ENCODE measurements around the gene TCF3.

Gene TCF3

DNA sequence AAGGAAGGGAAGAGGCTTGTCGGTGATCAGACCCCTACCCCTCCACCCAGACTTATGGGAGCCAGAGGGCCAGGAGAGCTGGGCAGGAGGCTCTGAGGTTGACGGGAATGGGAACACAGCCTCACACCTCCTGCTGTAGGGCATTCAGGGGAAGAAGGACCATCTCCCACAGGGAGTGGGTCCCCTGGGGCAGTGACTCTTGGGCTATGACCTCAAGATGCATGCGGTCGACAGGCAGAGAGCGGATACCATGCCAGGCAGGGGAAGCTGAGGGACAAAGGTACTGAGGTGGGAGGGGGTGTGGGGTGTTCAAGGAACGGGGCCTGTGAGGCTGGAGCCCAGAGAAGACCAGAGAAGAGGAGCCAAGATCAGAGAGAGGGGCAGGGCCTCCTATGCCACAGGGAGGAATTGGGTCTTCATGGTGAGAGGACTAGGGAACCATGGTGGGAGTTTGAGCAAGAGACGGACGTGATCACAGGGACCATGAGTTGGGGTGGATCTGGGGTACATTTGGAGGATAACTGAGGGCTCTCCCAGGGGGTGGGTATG lies 4.6 kb upstream of the TCF3 start:
- in situ Hi-C loops (cut with MboI; ENCODE audit: low pct_unique_long_range_greater_than_20kb, low sequenced_read_pairs, unreplicated experiment): no loop called here
- DNase-seq (ENCODE audit: low spot score): no peak
- TF ChIP-seq, protein P1, sequence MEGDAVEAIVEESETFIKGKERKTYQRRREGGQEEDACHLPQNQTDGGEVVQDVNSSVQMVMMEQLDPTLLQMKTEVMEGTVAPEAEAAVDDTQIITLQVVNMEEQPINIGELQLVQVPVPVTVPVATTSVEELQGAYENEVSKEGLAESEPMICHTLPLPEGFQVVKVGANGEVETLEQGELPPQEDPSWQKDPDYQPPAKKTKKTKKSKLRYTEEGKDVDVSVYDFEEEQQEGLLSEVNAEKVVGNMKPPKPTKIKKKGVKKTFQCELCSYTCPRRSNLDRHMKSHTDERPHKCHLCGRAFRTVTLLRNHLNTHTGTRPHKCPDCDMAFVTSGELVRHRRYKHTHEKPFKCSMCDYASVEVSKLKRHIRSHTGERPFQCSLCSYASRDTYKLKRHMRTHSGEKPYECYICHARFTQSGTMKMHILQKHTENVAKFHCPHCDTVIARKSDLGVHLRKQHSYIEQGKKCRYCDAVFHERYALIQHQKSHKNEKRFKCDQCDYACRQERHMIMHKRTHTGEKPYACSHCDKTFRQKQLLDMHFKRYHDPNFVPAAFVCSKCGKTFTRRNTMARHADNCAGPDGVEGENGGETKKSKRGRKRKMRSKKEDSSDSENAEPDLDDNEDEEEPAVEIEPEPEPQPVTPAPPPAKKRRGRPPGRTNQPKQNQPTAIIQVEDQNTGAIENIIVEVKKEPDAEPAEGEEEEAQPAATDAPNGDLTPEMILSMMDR (IDR thresholded peaks at IDR 0.05; ENCODE audit: extremely low read depth, insufficient read depth, missing control alignments): no peak

DNA sequence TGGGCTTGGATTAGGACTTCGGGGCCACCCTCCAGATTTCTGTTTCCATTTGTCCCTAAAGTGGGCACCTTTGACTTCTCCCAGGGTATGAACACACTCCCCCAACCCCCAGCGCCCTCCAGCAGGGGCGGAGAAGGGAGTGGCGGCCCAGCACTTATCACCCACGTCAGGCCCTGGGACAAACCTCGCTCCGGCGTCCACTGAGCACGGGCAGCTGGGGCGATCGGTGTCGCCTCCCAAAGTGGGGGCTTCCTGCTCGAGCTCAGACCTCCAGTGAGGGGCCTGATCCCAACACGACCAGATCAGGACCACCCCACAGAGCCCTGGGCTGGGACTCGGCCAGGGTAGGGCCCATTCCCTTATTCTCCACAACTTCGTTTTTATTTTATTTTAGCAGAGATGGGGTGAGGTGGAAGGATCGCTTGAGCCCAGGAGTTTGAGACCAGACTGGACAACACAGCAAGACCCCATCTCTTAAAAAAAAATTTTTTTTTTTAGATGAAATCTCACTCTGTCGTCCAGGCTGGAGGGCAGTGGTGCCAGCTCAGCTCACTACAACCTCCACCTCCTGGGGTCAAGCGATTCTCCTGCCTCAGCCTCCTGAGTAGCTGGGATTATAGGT lies 3.7 kb upstream of the TCF3 start:
- TF ChIP-seq, protein P1 (IDR thresholded peaks at IDR 0.05; ENCODE audit: extremely low read depth, insufficient read depth, missing control alignments): no peak
- no peak for DNase-seq (ENCODE audit: low spot score)
- in situ Hi-C loops (cut with MboI; ENCODE audit: low pct_unique_long_range_greater_than_20kb, low sequenced_read_pairs, unreplicated experiment): no loop called here

DNA sequence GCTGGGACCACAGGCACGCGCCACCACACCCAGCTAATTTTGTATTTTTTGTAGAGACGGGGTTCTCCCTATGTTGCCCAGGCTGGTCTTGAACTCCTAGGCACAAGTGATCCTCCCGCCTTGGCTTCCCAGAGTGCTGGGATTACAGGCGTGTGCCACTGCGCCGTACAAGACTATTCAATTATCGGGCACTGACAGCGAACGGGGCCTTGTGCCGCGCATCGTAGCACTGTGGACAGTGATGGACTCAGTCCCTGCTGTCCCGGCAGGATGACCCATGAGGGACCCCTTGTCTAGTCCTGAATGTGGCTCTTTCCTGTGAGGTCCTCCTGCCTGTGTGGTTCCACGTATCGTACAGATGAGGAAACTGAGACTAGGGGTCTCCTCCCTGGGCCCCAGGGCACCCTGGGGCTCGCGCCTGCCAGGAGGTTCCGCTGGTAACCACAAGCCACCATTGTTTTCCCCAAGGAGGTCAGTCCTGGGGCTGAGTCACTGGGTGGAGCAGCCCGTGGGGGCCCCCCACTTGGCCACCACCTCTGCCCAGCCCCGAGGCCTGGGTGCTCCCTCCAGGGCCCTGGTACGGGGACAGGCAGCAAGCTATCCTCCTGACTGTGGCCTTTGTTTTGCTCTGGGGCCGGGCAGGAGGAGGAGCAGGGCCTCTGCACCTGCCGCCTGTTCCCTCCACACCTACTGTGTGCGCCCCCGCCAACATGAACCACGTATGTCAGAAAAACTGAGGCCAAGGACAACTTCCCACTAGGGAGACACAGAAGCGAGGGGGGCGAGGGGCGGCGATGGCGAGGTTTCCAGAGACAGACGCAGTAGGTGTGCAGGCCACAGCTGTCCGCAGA lies 2.9 kb upstream of the TCF3 start:
- in situ Hi-C loops (cut with MboI; ENCODE audit: low pct_unique_long_range_greater_than_20kb, low sequenced_read_pairs, unreplicated experiment): no loop called here
- DNase-seq (ENCODE audit: low spot score): no peak
- TF ChIP-seq, protein P1 (IDR thresholded peaks at IDR 0.05; ENCODE audit: extremely low read depth, insufficient read depth, missing control alignments): no peak

DNA sequence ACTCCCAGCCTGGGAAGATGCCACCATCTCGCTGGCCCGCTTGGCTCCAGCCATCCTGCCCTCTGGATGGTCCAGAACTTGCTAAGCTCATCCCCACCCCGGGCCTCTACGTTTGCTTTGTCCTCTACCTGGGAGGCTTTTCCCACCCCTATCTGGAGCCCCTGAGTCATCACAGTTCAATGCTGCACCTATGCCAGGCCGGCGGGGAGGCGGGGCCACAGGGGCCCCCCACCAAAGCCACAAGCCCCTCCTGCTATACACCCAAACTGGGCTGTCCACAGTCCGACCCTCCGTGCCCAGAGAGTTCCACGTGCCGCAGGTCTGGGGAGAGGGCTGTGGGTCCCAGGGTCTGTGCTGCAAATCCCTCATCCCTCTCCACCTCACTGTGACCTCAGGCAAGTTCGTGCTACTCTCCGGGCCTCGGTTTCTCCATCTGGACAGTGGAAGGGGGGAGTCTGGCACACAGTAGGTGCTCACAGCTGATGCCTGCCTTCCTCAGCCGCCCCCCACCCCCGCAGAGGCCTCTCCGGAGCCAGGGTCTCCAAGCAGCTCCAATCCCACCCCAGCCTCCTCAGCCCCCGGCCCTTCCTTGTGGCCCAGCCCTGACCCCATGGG lies 1.9 kb upstream of the TCF3 start:
- TF ChIP-seq, protein P1 (IDR thresholded peaks at IDR 0.05; ENCODE audit: extremely low read depth, insufficient read depth, missing control alignments): no peak
- DNase-seq (ENCODE audit: low spot score): no peak
- in situ Hi-C loops (cut with MboI; ENCODE audit: low pct_unique_long_range_greater_than_20kb, low sequenced_read_pairs, unreplicated experiment): no loop called here

DNA sequence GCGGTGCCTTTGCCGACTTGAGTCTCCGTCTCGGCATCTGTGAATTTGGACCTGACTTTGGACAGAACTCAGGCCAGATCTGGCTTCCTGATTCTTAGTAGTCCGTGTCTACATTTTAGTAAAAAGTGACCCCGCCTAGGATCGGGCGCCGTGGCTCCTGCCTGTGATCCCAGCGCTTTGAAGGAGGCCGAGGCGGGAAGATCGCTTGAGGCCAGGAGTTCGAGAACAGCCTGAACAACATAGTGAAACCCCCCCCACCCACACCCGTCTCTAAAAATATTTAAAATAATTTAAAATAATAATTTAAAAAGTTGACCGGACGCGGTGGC lies 849 bp upstream of the TCF3 start:
- no peak for DNase-seq (ENCODE audit: low spot score)
- TF ChIP-seq, protein P1 (IDR thresholded peaks at IDR 0.05; ENCODE audit: extremely low read depth, insufficient read depth, missing control alignments): no peak
- in situ Hi-C loops (cut with MboI; ENCODE audit: low pct_unique_long_range_greater_than_20kb, low sequenced_read_pairs, unreplicated experiment): no loop called here

DNA sequence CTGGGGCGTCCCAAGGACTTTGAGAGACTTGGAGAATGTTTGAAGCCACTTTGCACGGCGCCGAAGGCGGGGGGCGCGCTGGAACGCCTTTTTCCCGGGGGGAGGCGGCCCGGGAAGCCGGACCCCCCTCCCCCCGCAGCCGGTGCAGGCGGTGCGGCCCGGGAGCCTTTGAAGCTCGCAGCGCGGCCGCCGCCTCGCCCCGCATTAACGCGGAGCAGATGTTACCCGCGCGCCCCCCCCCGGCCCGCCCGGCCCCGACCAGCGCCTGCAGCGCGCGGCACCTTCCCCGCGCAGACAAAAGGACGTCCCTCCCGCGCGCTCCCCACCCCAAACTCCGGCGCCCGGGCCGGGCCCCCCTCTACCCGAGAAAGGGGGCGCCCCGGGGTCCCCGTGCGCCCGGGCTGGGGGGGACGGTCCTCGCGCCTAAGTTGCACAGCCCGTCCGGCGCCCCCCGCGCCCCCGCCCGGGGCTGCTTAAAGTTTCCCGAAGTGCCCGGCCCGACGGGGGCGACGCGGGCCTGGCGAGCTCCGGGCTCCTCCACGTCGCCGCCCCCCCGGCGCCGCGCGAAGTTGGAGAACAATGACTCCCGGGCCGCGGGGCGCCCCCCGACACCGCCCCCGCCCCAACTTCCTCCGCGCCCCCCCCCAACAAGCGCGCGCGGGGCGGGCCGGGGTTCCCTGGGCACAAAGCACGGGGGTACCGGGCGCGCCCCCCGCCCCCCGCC lies 685 bp downstream of the TCF3 start:
- in situ Hi-C loops (cut with MboI; ENCODE audit: low pct_unique_long_range_greater_than_20kb, low sequenced_read_pairs, unreplicated experiment): no loop called here
- DNase-seq (ENCODE audit: low spot score): no peak
- TF ChIP-seq, protein P1 (IDR thresholded peaks at IDR 0.05; ENCODE audit: extremely low read depth, insufficient read depth, missing control alignments): no peak
